AG04449 (cell line): Measurements from ENCODE around the gene THEM5.

Source experiments
- CTCF ChIA-PET: fragments of 350-600 bp; formaldehyde crosslinking; extraction: SDS; loops from one replicate; lab custom pipeline; 2021; ENCODE audit warnings: antibody characterized with exemption; lab: Yijun Ruan, JAX
- POLR2A ChIA-PET: fragments of 400-600, 350-600 bp; formaldehyde crosslinking; extraction: SDS; loops from one replicate; lab custom pipeline; 2020; ENCODE audit warnings: antibody characterized with exemption, inconsistent platforms; lab: Yijun Ruan, JAX
- DNase-seq: peaks from one replicate; pipeline ENCODE4 v3.0.0-alpha.2; 2010; ENCODE audit warnings: low read depth, low spot score
- H3K4me3 ChIP-seq: 2 replicates; pipeline ENCODE4 v1.5.1; 2011; ENCODE audit warnings: low read depth, mild to moderate bottlenecking, control low read depth, low read length
- TF ChIP-seq, protein P1 (sequence below): IDR thresholded peaks from one replicate; pipeline ENCODE4 v1.5.1; 2011; ENCODE audit warnings: mild to moderate bottlenecking, moderate library complexity, low read length, control low read depth, inconsistent platforms; ENCODE audit not compliant: insufficient read depth; ENCODE audit errors: missing control alignments

Gene THEM5

GRCh38 chr1:151828921-151829320, 24.6 kb downstream of the THEM5 start:
- CTCF ChIA-PET = no interaction called here
- DNase-seq = no peak
- H3K4me3 ChIP-seq = no peak overlapping the region
- TF ChIP-seq, protein P1, sequence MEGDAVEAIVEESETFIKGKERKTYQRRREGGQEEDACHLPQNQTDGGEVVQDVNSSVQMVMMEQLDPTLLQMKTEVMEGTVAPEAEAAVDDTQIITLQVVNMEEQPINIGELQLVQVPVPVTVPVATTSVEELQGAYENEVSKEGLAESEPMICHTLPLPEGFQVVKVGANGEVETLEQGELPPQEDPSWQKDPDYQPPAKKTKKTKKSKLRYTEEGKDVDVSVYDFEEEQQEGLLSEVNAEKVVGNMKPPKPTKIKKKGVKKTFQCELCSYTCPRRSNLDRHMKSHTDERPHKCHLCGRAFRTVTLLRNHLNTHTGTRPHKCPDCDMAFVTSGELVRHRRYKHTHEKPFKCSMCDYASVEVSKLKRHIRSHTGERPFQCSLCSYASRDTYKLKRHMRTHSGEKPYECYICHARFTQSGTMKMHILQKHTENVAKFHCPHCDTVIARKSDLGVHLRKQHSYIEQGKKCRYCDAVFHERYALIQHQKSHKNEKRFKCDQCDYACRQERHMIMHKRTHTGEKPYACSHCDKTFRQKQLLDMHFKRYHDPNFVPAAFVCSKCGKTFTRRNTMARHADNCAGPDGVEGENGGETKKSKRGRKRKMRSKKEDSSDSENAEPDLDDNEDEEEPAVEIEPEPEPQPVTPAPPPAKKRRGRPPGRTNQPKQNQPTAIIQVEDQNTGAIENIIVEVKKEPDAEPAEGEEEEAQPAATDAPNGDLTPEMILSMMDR = no peak
- POLR2A ChIA-PET = no interaction called here

DNA sequence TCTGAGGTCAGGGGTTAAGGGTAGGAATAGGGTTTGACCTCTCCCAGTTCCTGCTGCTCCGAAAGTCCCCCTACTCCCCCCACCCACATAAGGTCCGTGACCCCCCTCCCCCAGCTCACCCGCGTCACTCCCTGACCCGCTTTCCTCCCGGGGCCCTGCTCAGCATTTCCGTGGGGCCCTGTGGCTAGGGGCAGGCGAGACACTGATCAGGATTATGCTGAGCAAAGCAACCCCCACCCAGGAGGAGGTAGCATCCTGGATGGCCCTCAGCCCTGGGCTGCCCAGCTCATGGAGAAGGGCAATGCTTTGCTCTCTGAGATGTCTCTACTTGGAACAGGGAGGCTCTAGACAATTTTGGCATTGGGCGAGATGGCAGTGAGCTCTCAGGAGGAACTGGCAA, 25.7 kb downstream of the THEM5 start:
- ChIA-PET CTCF (no interaction called here), POLR2A (no interaction called here)
- no peak for DNase-seq
- TF ChIP-seq, protein P1 = no peak
- H3K4me3 ChIP-seq = no peak overlapping the region

- DNase-seq = no peak
- POLR2A ChIA-PET = no interaction called here
- TF ChIP-seq, protein P1 = no peak
- no peak overlapping the region for H3K4me3 ChIP-seq
- CTCF ChIA-PET = no interaction called here
Measured at GRCh38 chr1:151825751-151826660, 27.5 kb downstream of the THEM5 start.

DNA sequence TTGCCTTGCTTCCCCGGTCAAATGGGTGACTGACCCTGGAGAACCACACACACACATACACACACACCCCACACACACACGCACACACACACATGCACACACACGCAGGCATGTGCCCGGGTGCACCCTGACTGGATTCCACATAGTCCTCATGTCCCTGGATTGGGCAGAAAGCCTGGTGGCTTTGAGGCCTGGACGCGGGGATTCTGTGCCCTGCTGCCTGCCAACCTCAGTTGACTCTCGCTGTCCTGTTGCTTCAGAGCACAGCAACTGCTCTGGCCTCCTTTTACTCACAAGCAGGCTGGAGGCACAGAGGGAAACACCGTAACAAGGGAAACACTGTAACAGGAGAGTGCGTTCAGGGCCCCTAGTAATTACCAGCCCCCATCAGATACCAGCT, 28.3 kb downstream of the THEM5 start:
- CTCF ChIA-PET = no interaction called here
- DNase-seq = no peak
- POLR2A ChIA-PET = no interaction called here
- TF ChIP-seq, protein P1 = no peak
- H3K4me3 ChIP-seq = no peak overlapping the region

GRCh38 chr1:151823175-151823574, 30.3 kb downstream of the THEM5 start:
- ChIA-PET POLR2A (interaction anchor here (0.6 kb wide), 1 partner anchor 35 kb away, joined by 5 read pairs; no protein-coding TSS in a partner anchor), CTCF (no interaction called here)
- H3K4me3 ChIP-seq = no peak overlapping the region
- TF ChIP-seq, protein P1 = no peak
- DNase-seq = no peak

- no peak overlapping the region for H3K4me3 ChIP-seq
- no peak for DNase-seq
- POLR2A ChIA-PET = interaction anchor here (1.0 kb wide), 1 partner anchor 14 kb away, joined by 4 read pairs; no protein-coding TSS in a partner anchor
- CTCF ChIA-PET = interaction anchor here (1.5 kb wide), 1 partner anchor 11 kb away, joined by 3 read pairs; no protein-coding TSS in a partner anchor
- TF ChIP-seq, protein P1 = no peak
Measured at GRCh38 chr1:151822404-151822803, 31.1 kb downstream of the THEM5 start.
